Measurements from ENCODE around the gene CATSPER1.

DNA sequence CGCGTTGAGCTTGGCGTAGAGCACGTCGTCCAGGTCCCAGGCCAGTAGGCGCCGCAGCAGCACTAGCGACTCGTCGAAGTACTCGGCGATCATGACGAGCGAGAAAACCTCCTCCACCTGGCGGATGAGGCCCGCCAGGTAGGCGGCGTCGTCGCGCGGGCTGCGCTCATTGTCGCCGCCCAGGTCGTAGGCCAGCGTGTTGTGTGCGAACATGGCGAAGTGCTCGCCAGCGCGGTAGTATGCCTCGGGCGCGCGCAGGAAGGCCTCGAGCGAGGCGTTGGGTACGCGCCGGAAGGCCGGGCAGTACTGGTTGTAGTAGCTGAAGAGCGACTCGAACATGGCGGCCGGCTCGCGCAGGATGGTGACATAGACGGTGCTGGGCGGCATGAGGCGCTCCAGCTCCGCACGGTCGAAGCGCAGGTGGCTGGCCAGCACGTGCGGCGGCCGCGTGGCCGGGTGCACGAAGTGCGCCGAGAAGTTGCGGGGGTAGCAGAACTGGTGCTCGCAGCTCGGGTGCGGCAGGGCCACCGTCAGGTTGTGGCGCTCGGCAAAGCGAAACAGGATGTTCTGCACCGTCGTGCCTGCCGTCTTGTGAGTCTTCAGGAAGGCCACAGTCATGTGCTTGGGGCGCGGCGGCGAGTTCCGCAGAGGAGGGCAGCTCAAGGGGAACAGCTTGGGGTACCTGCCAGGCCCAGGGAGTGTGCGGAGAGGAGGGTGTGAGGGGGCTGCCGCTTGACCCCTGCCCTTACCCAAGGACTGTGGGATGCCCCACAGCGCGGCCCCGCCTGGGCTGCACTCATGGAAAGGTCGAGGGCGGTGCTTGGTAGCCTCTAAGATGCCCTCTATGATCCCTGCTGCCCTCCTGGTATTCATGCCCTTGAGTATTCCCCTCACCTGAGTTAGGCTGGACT lies 17.0 kb upstream of the CATSPER1 start:
- TF ChIP-seq, protein P1, sequence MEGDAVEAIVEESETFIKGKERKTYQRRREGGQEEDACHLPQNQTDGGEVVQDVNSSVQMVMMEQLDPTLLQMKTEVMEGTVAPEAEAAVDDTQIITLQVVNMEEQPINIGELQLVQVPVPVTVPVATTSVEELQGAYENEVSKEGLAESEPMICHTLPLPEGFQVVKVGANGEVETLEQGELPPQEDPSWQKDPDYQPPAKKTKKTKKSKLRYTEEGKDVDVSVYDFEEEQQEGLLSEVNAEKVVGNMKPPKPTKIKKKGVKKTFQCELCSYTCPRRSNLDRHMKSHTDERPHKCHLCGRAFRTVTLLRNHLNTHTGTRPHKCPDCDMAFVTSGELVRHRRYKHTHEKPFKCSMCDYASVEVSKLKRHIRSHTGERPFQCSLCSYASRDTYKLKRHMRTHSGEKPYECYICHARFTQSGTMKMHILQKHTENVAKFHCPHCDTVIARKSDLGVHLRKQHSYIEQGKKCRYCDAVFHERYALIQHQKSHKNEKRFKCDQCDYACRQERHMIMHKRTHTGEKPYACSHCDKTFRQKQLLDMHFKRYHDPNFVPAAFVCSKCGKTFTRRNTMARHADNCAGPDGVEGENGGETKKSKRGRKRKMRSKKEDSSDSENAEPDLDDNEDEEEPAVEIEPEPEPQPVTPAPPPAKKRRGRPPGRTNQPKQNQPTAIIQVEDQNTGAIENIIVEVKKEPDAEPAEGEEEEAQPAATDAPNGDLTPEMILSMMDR (conservative IDR thresholded peaks at IDR 0.05; ENCODE audit: low read depth, low read length): no peak
- TF ChIP-seq EZH2 (IDR thresholded peaks at IDR 0.05; ENCODE audit: borderline replicate concordance, low read depth, low read length, poor library complexity, severe bottlenecking): no peak

All from A673 (cell line).